HL-60 (cell line): ENCODE data around the gene ZNF593OS.

Source experiments
- DNase-seq, 2 experiments: peaks; one replicate each; pipeline ENCODE4 v3.0.0-alpha.2; 2010 to 2020; ENCODE audit warnings: low read depth in 1 of 2, low spot score in 1 of 2
- H3K27ac ChIP-seq: fragments of 250-450 bp; sonication (Bioruptor Pico); replicated peaks from 2 replicates; pipeline ENCODE4 v1.5.1; 2020; ENCODE audit warnings: mild to moderate bottlenecking, moderate library complexity
- H3K27me3 ChIP-seq: fragments of 250-450 bp; sonication (Bioruptor Pico); 2 replicates; pipeline ENCODE4 v1.5.1; 2021; ENCODE audit warnings: mild to moderate bottlenecking, moderate library complexity; ENCODE audit not compliant: insufficient read depth, poor library complexity, severe bottlenecking
- H3K4me3 ChIP-seq: replicated peaks from 2 replicates; pipeline ENCODE4 v1.5.1; 2011; ENCODE audit warnings: mild to moderate bottlenecking, control low read depth, low read length; ENCODE audit not compliant: insufficient read depth
- GABPA ChIP-seq: IDR thresholded peaks from 2 replicates; pipeline ENCODE4 v1.6.1; 2012; ENCODE audit warnings: low read depth
- POLR2AphosphoS5 ChIP-seq: IDR thresholded peaks from 2 replicates; pipeline ENCODE4 v1.6.1; 2012; ENCODE audit warnings: low read depth
- SPI1 ChIP-seq: IDR thresholded peaks from 2 replicates; pipeline ENCODE4 v1.6.1; 2012; ENCODE audit warnings: low read depth, mild to moderate bottlenecking, borderline replicate concordance
- TF ChIP-seq, protein P1 (sequence below): IDR thresholded peaks from 2 replicates; pipeline ENCODE4 v1.6.1; 2012; ENCODE audit warnings: low read depth; ENCODE audit not compliant: insufficient replicate concordance
- TF ChIP-seq, protein P2 (sequence below): IDR thresholded peaks from one replicate; pipeline ENCODE4 v1.5.1; 2011; ENCODE audit warnings: low read length, control low read depth, inconsistent platforms; ENCODE audit not compliant: insufficient read depth

The ZNF593OS gene

DNA sequence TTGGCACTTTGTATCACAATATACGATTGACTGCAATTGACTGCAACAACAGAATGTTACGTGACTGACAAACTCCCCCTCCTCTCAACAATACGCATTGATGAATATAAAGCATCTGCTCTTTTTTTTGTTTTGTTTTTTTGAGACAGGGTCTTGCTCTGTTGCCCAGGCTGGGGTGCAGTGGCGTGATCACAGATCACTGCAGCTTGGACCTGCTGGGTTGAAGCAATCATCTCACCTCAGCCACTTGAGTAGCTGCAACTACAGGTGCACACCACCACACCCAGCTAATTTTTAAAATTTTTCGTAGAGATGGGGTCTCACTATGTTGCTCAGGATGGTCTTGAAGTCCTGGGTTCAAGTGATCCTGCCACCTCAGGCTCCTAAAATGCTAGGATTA is 41.1 kb upstream of the ZNF593OS start:
- Histone ChIP-seq H3K27ac (no peak overlapping the region), H3K27me3 (no peaks in the 10 kb centered on the region), H3K4me3 (no peak overlapping the region)
- TF ChIP-seq, protein P1, sequence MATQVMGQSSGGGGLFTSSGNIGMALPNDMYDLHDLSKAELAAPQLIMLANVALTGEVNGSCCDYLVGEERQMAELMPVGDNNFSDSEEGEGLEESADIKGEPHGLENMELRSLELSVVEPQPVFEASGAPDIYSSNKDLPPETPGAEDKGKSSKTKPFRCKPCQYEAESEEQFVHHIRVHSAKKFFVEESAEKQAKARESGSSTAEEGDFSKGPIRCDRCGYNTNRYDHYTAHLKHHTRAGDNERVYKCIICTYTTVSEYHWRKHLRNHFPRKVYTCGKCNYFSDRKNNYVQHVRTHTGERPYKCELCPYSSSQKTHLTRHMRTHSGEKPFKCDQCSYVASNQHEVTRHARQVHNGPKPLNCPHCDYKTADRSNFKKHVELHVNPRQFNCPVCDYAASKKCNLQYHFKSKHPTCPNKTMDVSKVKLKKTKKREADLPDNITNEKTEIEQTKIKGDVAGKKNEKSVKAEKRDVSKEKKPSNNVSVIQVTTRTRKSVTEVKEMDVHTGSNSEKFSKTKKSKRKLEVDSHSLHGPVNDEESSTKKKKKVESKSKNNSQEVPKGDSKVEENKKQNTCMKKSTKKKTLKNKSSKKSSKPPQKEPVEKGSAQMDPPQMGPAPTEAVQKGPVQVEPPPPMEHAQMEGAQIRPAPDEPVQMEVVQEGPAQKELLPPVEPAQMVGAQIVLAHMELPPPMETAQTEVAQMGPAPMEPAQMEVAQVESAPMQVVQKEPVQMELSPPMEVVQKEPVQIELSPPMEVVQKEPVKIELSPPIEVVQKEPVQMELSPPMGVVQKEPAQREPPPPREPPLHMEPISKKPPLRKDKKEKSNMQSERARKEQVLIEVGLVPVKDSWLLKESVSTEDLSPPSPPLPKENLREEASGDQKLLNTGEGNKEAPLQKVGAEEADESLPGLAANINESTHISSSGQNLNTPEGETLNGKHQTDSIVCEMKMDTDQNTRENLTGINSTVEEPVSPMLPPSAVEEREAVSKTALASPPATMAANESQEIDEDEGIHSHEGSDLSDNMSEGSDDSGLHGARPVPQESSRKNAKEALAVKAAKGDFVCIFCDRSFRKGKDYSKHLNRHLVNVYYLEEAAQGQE: no peak
- TF ChIP-seq, protein P2, sequence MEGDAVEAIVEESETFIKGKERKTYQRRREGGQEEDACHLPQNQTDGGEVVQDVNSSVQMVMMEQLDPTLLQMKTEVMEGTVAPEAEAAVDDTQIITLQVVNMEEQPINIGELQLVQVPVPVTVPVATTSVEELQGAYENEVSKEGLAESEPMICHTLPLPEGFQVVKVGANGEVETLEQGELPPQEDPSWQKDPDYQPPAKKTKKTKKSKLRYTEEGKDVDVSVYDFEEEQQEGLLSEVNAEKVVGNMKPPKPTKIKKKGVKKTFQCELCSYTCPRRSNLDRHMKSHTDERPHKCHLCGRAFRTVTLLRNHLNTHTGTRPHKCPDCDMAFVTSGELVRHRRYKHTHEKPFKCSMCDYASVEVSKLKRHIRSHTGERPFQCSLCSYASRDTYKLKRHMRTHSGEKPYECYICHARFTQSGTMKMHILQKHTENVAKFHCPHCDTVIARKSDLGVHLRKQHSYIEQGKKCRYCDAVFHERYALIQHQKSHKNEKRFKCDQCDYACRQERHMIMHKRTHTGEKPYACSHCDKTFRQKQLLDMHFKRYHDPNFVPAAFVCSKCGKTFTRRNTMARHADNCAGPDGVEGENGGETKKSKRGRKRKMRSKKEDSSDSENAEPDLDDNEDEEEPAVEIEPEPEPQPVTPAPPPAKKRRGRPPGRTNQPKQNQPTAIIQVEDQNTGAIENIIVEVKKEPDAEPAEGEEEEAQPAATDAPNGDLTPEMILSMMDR: no peak
- no peak for TF ChIP-seq SPI1
- TF ChIP-seq POLR2AphosphoS5: no peak
- TF ChIP-seq GABPA: no peak
- DNase-seq: no peak

DNA sequence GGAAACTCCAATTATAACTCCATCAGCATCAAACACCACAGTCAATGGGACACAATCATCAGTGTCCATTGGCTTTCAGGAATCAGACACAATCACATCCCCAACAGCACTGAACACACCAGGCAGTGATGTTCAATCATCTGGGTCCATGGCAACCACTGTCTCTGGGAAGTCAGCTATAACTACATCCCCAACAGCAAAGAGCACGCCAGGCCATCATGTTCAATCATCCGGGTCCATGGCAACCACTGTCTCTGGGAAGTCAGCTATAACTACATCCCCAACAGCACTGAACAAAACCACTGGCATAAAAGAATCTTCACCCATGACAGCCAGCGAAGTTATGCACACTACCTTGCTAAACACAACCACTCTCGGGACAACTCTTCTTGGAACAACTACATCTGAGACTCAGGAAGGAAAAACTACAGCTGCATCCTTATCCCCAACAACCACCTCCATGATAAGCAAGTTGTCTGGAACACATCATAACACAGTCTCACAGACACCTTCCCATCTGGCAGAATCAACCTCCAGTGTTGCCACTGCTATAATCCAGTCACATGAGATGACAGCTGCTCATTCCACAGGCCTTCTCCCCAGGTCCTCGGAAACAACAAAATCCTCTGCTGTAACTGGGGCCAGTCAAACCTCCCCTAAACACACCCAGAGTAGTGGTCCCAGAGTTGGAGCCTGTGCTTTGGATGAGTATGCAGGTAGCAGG is 38.7 kb upstream of the ZNF593OS start:
- H3K27ac ChIP-seq: no peak overlapping the region
- H3K27me3 ChIP-seq: no peaks in the 10 kb centered on the region
- no peak for DNase-seq
- TF ChIP-seq, protein P1: no peak
- TF ChIP-seq SPI1: no peak
- TF ChIP-seq, protein P2: no peak
- TF ChIP-seq GABPA: no peak
- no peak for TF ChIP-seq POLR2AphosphoS5
- no peak overlapping the region for H3K4me3 ChIP-seq

DNA sequence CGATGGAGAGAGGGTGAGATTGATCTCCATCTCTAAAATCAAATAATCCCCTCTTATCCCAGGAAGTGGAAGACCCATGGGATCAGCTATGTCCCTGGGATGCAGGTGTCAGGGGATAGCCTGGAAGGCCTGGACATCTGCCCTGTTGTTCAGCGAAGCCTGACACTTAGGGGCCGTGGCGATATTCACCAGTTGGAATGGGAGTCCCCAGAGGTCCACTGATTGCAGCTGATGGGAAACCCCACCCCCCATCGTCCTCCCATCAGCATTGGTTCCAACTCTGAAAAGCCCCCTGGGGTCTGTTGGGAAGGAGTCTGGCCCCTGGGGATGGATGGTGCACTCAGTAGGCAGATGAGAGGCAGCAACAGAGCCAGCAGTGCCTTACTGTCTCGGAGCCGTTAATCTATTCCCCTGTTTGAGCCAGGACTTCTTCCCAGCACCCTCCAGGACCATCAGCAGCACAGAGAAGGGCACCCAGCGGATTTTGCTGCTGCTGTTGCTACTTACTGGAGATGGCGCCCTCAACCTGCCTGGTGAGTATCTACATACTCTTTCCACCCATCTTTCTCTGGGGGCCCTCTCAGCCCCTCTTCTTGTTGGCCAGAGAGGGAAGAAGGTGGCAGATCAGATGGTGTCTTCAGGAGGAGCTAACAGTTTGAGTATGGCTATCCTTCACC is 32.1 kb upstream of the ZNF593OS start:
- TF ChIP-seq, protein P1: no peak
- no peak for TF ChIP-seq POLR2AphosphoS5
- TF ChIP-seq, protein P2: no peak
- no peak for TF ChIP-seq GABPA
- no peak for TF ChIP-seq SPI1
- no peak for DNase-seq
- no peaks in the 10 kb centered on the region for H3K27me3 ChIP-seq
- no peak overlapping the region for H3K27ac ChIP-seq
- H3K4me3 ChIP-seq: no peak overlapping the region
